GM06990 (cell line): ENCODE data around the gene SLC25A46.
"Not testable (repeated sequence)": the region's sequence is repeated elsewhere in the genome, so short reads cannot be mapped to it uniquely, and the experiment has no call there.

ENCODE experiments used
- DNase-seq: peaks from one replicate; pipeline ENCODE4 v3.0.0-alpha.2; 2011; ENCODE audit not compliant: insufficient read length; ENCODE audit errors: extremely low read depth
- H3K27me3 ChIP-seq: replicated peaks from 2 replicates; pipeline ENCODE4 v1.6.0; 2011; ENCODE audit warnings: low read length; ENCODE audit not compliant: control insufficient read depth, insufficient read depth
- H3K36me3 ChIP-seq: 2 replicates; pipeline ENCODE4 v1.5.1; 2011; ENCODE audit warnings: low read length; ENCODE audit not compliant: control insufficient read depth, insufficient read depth
- H3K4me3 ChIP-seq: replicated peaks from 2 replicates; pipeline ENCODE4 v1.5.1; 2011; ENCODE audit warnings: low read depth, mild to moderate bottlenecking, control low read depth, low read length
- TF ChIP-seq, protein P1 (sequence below): IDR thresholded peaks from 2 replicates; pipeline ENCODE4 v1.5.1; 2011; ENCODE audit warnings: low read length, control low read depth, mild to moderate bottlenecking, inconsistent platforms; ENCODE audit not compliant: insufficient read depth, poor library complexity, severe bottlenecking

The SLC25A46 gene

GRCh38 chr5:110768138-110768860 lies 29.5 kb downstream of the SLC25A46 start:
- H3K4me3 ChIP-seq = no peak overlapping the region

DNA sequence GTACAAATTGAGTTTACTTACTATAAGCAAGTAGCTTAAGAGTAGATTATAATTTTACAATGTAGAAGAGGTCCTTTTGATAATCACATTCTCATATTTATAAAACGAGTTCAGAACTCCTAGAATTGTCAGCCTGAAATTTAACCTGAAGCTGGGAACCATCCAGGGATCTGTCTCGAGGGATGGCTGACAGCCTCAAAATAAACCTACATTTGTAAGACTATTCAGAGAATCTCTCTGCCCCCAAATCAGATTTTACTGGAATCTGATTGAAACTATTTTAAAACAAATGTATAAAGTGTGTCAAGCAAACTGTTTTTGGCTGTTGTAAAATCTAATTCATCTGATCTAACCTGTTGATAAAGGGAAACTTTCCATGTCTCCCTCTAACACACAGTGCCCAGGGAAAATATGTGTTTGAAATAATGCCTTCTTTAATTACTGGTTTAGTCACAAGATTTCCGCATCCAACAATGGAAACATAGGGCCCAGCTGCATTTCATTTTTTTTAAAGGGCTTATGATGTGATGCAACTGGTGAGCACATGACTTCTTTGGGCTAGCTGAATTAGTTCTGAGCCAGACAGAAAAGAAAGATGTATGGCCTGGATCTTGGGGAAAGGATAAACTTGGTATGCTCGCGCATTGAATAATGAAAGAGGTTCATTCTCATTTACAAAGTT lies 30.3 kb downstream of the SLC25A46 start:
- Histone ChIP-seq H3K36me3 (no peaks in the 10 kb centered on the region), H3K4me3 (no peak overlapping the region), H3K27me3 (no peaks in the 10 kb centered on the region)
- TF ChIP-seq, protein P1, sequence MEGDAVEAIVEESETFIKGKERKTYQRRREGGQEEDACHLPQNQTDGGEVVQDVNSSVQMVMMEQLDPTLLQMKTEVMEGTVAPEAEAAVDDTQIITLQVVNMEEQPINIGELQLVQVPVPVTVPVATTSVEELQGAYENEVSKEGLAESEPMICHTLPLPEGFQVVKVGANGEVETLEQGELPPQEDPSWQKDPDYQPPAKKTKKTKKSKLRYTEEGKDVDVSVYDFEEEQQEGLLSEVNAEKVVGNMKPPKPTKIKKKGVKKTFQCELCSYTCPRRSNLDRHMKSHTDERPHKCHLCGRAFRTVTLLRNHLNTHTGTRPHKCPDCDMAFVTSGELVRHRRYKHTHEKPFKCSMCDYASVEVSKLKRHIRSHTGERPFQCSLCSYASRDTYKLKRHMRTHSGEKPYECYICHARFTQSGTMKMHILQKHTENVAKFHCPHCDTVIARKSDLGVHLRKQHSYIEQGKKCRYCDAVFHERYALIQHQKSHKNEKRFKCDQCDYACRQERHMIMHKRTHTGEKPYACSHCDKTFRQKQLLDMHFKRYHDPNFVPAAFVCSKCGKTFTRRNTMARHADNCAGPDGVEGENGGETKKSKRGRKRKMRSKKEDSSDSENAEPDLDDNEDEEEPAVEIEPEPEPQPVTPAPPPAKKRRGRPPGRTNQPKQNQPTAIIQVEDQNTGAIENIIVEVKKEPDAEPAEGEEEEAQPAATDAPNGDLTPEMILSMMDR = no peak
- DNase-seq = no peak

More at GRCh38 chr5:110768138-110768860, 29.5 kb downstream of the SLC25A46 start:
- DNase-seq = no peak
- no peaks in the 10 kb centered on the region for H3K27me3 ChIP-seq
- H3K36me3 ChIP-seq = no peaks in the 10 kb centered on the region
- TF ChIP-seq, protein P1 = no peak

GRCh38 chr5:110770286-110770685 lies 31.5 kb downstream of the SLC25A46 start:
- H3K27me3 ChIP-seq = no peaks in the 10 kb centered on the region
- TF ChIP-seq, protein P1 = no peak
- no peaks in the 10 kb centered on the region for H3K36me3 ChIP-seq
- no peak for DNase-seq
- no peak overlapping the region for H3K4me3 ChIP-seq

DNA sequence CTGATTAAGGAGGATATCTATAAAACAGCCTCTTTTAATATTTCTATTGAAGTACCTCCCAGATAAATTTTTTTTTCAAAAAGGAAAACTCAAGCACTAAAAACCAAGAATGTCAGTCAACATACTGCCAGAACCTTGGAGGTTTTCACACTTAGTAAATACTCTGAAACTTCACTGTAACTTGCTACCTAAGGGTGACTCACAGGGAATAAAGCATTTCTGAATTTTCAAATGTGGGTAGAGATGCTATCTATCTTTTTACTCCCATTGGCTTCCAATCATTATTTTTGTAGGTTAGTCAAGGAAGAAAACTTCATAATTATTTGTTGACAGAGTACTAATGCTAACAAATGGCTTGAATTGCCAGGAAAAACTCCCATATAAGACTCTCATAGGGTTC lies 46.1 kb downstream of the SLC25A46 start:
- Histone ChIP-seq H3K36me3 (no peaks in the 10 kb centered on the region), H3K4me3 (no peak overlapping the region), H3K27me3 (no peaks in the 10 kb centered on the region)
- DNase-seq = no peak
- TF ChIP-seq, protein P1 = no peak

GRCh38 chr5:110785356-110785755 lies 46.5 kb downstream of the SLC25A46 start:
- DNase-seq = no peak
- TF ChIP-seq, protein P1 = no peak
- no peaks in the 10 kb centered on the region for H3K27me3 ChIP-seq
- no peak overlapping the region for H3K4me3 ChIP-seq
- no peaks in the 10 kb centered on the region for H3K36me3 ChIP-seq

- not testable (repeated sequence) for DNase-seq, H3K36me3 ChIP-seq, H3K4me3 ChIP-seq, H3K27me3 ChIP-seq
These were observed 49.2 kb downstream of the SLC25A46 start for GRCh38 chr5:110788006-110788405.
